HG03135 (cell line): ENCODE data around the gene PTPN2.

Experiments used
- ATAC-seq: cut with Tn5 transposase; IDR thresholded peaks from one replicate; pipeline ENCODE4 v1.9.1; 2021; ENCODE audit warnings: mild to moderate bottlenecking, moderate library complexity; ENCODE audit not compliant: unreplicated experiment

PTPN2 gene

GRCh38 chr18:12750076-12750714, 133.8 kb downstream of the PTPN2 start:
- no peak for ATAC-seq

- ATAC-seq, result no peak
Observed at GRCh38 chr18:12749121-12749520, 134.9 kb downstream of the PTPN2 start.

- no peak for ATAC-seq
Observed at GRCh38 chr18:12748671-12749070, 135.4 kb downstream of the PTPN2 start.

- no peak for ATAC-seq
Observed at GRCh38 chr18:12747530-12748315, 136.3 kb downstream of the PTPN2 start.

GRCh38 chr18:12745095-12745795, 138.8 kb downstream of the PTPN2 start:
- no peak for ATAC-seq

GRCh38 chr18:12744103-12744502, 139.9 kb downstream of the PTPN2 start:
- ATAC-seq, result no peak

GRCh38 chr18:12742453-12742852, 141.6 kb downstream of the PTPN2 start:
- no peak for ATAC-seq
